A673 (cell line): ENCODE results near the gene TNFAIP1. TPM values are rescaled to one million over a fixed set of nuclear protein-coding genes. Genes with fewer than 3 reads are reported as not detected.
"Not testable (repeated sequence)": the region's sequence is repeated elsewhere in the genome, so short reads cannot be mapped to it uniquely, and the experiment has no call there.

ENCODE experiments used
- BruUV-seq: library from RNA; stranded (reverse); fragments of 400-500 nt; replicated peaks from 2 replicates; lab custom pipeline; 2021; lab: Mats Ljungman, UMichigan
- CTCF ChIA-PET: fragments of 300-600 bp; sonication (Branson Sonifier 250); formaldehyde crosslinking; loops from one replicate; lab custom pipeline; 2022; ENCODE audit warnings: antibody characterized with exemption; lab: Charles Lee
- POLR2A ChIA-PET: fragments of 300-600 bp; sonication (Branson Sonifier 250); formaldehyde crosslinking; loops from one replicate; lab custom pipeline; 2022; ENCODE audit warnings: antibody characterized with exemption; ENCODE audit not compliant: low non-redundant PET; lab: Charles Lee
- DNase-seq: peaks from one replicate; pipeline ENCODE4 v3.0.0-alpha.2; 2015; ENCODE audit warnings: low spot score
- H3K27ac ChIP-seq: fragments of 200-600 bp; sonication (generic); 2 replicates; pipeline ENCODE4 v1.5.1; 2016; ENCODE audit warnings: mixed run types, low read depth, mild to moderate bottlenecking, mixed read lengths, antibody characterized with exemption, low read length; ENCODE audit not compliant: poor library complexity, severe bottlenecking
- H3K27me3 ChIP-seq: fragments of 200-600 bp; sonication (generic); replicated peaks from 2 replicates; pipeline ENCODE4 v1.6.1; 2017; ENCODE audit warnings: mixed run types, low read depth, mild to moderate bottlenecking, mixed read lengths, antibody characterized with exemption, low read length; ENCODE audit not compliant: insufficient read depth, poor library complexity
- H3K36me3 ChIP-seq: fragments of 200-600 bp; sonication (generic); 2 replicates; pipeline ENCODE4 v1.6.1; 2016; ENCODE audit warnings: mixed run types, mild to moderate bottlenecking, mixed read lengths, antibody characterized with exemption, low read length; ENCODE audit not compliant: insufficient read depth, poor library complexity, severe bottlenecking
- H3K4me1 ChIP-seq: fragments of 200-600 bp; sonication (generic); 2 replicates; pipeline ENCODE4 v1.6.1; 2017; ENCODE audit warnings: mixed run types, mild to moderate bottlenecking, mixed read lengths, antibody characterized with exemption, low read length; ENCODE audit not compliant: insufficient read depth, poor library complexity, severe bottlenecking
- H3K4me3 ChIP-seq: fragments of 200-600 bp; sonication (generic); 2 replicates; pipeline ENCODE4 v1.5.1; 2016; ENCODE audit warnings: low read depth, mixed run types, mild to moderate bottlenecking, mixed read lengths, low read length; ENCODE audit not compliant: poor library complexity, severe bottlenecking
- H3K9me3 ChIP-seq: fragments of 200-600 bp; sonication (generic); 2 replicates; pipeline ENCODE4 v1.6.1; 2016; ENCODE audit warnings: mixed run types, low read depth, mild to moderate bottlenecking, mixed read lengths, antibody characterized with exemption, low read length; ENCODE audit not compliant: poor library complexity, severe bottlenecking
- EZH2 ChIP-seq: fragments of 200-600 bp; sonication (generic); IDR thresholded peaks from 2 replicates; pipeline ENCODE4 v1.6.1; 2017; ENCODE audit warnings: borderline replicate concordance, low read depth, mild to moderate bottlenecking, mixed read lengths, antibody characterized with exemption, low read length; ENCODE audit not compliant: poor library complexity, severe bottlenecking
- intact Hi-C: fragments of 100-400 bp; cut with micrococcal nuclease; formaldehyde crosslinking; loops from one replicate; pipeline ENCODE4 v1.10.0; 2022; ENCODE audit not compliant: unreplicated experiment
- total RNA-seq: library from RNA; stranded (reverse); gene quantifications from 2 replicates; pipeline ENCODE4 v1.2.3, GENCODE V29; 2021
- TF ChIP-seq, protein P1 (sequence below): fragments of 300-800, 200-600 bp; sonication (generic); conservative IDR thresholded peaks from 2 replicates; pipeline ENCODE4 v1.5.1; 2017; ENCODE audit warnings: low read depth, mild to moderate bottlenecking, antibody characterized with exemption, low read length, moderate library complexity, mixed read lengths

Gene TNFAIP1
- total RNA-seq, 1 experiment from 2014 or later, result 27.5 TPM

DNA sequence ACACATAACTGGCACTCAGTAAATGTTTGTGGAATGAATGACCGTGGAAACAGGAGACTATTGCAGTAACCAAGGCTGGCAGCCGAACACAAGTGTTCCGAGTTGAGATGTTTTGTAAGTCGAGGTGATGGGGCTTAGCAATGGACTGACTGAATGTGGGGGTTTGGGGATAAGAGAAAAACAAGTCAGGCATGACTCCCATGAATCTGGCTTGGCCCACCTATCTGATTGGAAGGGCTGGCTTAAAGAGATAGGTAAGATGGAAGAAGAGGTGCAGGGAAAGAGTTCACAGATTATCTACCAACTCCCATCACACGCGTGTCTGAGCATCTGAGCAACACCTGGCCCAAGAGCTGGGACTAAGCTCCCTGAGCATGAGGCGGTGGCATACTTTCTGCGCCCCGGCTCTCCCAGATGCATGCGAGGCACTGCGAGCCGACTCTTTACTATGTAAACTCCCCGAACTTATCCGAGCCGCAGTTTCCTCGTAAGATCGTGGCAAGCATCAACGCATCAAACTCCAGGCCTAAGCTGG is 828 bp upstream of the TNFAIP1 start:
- Histone ChIP-seq H3K4me3 (peak overlapping the region; percentile 86), H3K36me3 (peaks cover 4% of the 10 kb centered on the region), H3K4me1 (peaks cover 11% of the 10 kb centered on the region), H3K9me3 (no peaks in the 10 kb centered on the region), H3K27me3 (no peaks in the 10 kb centered on the region), H3K27ac (peak overlapping the region; percentile 48)
- BruUV-seq, result no TSS peak
- DNase-seq, result no peak
- ChIA-PET POLR2A (interaction anchor here (0.9 to 1.5 kb wide), 2 partner anchors 11 to 23 kb away, joined by 3 to 8 read pairs; partner anchors contain the start of gene POLDIP2), CTCF (interaction anchor here (1.1 kb wide), 1 partner anchor 9 kb away, joined by 3 read pairs; no protein-coding TSS in a partner anchor)
- TF ChIP-seq EZH2, result no peak
- TF ChIP-seq, protein P1, sequence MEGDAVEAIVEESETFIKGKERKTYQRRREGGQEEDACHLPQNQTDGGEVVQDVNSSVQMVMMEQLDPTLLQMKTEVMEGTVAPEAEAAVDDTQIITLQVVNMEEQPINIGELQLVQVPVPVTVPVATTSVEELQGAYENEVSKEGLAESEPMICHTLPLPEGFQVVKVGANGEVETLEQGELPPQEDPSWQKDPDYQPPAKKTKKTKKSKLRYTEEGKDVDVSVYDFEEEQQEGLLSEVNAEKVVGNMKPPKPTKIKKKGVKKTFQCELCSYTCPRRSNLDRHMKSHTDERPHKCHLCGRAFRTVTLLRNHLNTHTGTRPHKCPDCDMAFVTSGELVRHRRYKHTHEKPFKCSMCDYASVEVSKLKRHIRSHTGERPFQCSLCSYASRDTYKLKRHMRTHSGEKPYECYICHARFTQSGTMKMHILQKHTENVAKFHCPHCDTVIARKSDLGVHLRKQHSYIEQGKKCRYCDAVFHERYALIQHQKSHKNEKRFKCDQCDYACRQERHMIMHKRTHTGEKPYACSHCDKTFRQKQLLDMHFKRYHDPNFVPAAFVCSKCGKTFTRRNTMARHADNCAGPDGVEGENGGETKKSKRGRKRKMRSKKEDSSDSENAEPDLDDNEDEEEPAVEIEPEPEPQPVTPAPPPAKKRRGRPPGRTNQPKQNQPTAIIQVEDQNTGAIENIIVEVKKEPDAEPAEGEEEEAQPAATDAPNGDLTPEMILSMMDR, result no peak
- intact Hi-C loops, result no loop called here

DNA sequence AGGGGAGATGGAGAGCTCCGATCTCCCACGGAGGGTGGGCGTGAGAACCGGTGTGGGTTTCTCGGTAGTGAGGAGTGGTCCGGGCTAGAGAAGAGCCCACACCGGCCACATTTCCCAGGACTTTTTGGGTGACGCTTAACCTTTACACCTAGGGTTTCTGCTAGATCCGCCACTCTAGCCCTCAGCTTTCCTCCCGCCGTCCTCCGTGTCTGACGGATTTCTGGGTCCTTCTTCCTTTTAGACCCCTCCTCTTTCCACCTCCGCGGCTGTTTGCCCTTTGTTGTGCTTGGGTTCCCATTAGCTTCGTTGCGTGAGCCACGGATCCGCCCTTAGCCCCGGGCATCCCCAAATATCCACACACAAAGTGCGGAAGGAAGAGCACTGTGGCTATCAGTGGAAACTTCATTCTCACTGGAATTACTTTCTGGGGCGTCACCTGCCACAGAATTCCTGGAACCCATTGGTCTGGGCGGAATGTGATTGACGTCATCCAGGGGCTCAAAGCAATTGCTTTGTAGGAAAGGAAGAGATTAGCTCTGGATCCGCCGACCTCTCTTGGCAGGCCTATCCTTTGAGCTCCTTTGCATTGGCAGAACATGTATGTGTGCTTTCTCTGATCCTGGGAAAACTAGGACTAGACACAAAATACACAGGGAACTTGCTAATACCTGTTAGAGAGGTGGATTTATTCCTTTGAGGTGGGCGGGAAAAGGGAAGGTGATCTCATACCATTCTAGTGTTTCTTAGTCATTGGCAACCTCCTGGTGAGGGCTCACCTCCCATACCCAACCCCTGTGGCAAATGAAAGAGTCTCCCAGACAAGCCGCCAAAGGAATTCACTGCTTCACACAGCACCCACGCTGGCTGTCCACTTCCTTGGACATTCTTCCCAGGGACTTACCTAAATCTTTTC is 654 bp downstream of the TNFAIP1 start:
- H3K27me3 ChIP-seq, result no peaks in the 10 kb centered on the region
- BruUV-seq, result TSS peak; percentile 32
- intact Hi-C loops, result no loop called here
- no peaks in the 10 kb centered on the region for H3K9me3 ChIP-seq
- peak; percentile 74 for DNase-seq
- CTCF ChIA-PET, result interaction anchor here (1.1 kb wide), 1 partner anchor 11 kb away, joined by 3 read pairs; no protein-coding TSS in a partner anchor
- no peak for TF ChIP-seq EZH2
- TF ChIP-seq, protein P1, result no peak
- H3K27ac ChIP-seq, result peak overlapping the region; percentile 81
- H3K36me3 ChIP-seq, result peaks cover 9% of the 10 kb centered on the region
- POLR2A ChIA-PET, result interaction anchor here (1.5 kb wide), 1 partner anchor 21 kb away, joined by 8 read pairs; the partner anchor contains the start of gene POLDIP2
- H3K4me1 ChIP-seq, result peaks cover 11% of the 10 kb centered on the region
- peak overlapping the region; percentile 86 for H3K4me3 ChIP-seq

DNA sequence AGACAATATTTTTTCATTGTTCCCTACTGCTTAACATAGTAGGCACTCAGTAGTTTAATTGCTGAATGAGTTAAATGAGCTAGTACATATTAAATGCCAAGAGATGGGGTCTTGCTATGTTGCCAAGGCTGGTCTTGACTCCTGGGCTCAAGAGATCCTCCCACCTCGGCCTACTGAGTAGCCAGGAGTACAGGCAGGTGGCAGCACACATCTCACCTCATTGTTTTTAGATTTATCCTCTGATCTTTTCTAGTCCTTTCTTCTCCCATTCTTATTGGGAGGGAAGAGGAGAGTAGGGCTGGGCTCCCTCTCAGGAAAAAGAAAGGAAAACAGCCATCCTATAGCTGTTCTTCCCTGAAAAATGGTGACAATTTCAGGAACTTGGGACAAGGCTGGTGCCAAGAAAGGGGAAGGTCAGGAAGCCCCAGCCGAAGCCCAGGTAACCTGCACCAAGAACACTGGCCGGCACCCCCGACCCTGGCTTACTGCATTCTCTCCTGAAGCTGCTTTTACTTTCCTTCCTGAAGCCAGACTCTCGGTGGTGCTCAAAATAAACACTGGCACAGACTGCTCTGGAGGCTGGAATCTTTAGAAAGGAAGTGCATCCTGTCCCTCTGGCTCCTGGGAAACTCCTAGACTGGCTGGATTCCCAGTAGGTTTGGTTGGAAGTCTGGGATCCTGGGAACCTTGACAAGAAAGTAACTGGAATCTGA is 2.7 kb downstream of the TNFAIP1 start:
- BruUV-seq, result no TSS peak
- no peak for DNase-seq
- Histone ChIP-seq H3K4me1 (peaks cover 11% of the 10 kb centered on the region), H3K27me3 (no peaks in the 10 kb centered on the region), H3K4me3 (no peak overlapping the region), H3K9me3 (no peaks in the 10 kb centered on the region), H3K36me3 (peaks cover 25% of the 10 kb centered on the region), H3K27ac (no peak overlapping the region)
- POLR2A ChIA-PET, result no interaction called here
- no peak for TF ChIP-seq EZH2
- TF ChIP-seq, protein P1, result no peak
- intact Hi-C loops, result no loop called here
- CTCF ChIA-PET, result interaction anchor here (0.5 kb wide), 1 partner anchor 207 kb away, joined by 6 read pairs; no protein-coding TSS in a partner anchor

DNA sequence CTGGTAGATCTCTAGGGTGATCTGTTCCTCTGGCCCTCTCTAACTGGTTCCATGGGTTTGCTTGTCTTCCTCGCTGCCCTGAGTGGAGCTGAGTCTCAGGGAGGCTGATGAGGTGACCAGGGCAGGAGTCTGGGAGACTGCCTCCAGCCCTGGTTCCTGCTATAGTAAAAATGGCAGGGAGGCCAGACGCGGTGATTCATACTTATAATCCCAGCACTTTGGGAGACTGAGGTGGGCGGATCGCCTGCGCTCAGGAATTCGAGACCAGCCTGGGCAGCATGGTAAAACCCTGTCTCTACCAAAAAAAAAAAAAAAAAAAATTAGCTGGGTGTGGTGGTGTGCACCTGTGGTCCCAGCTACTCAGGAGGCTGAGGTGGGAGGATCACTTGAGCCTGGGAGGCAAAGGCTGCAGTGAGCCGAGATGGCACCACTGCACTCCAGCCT is 3.2 kb downstream of the TNFAIP1 start:
- H3K27me3 ChIP-seq, DNase-seq, intact Hi-C loops, H3K9me3 ChIP-seq, BruUV-seq, H3K27ac ChIP-seq, POLR2A ChIA-PET, H3K4me3 ChIP-seq: not testable (repeated sequence)
- Histone ChIP-seq H3K4me1 (peaks cover 11% of the 10 kb centered on the region), H3K36me3 (peaks cover 25% of the 10 kb centered on the region)
- CTCF ChIA-PET, result interaction anchor here (0.5 kb wide), 1 partner anchor 207 kb away, joined by 6 read pairs; no protein-coding TSS in a partner anchor
